MCF 10A (cell line): ENCODE data around the gene PHACTR2. TPM values are rescaled to one million over a fixed set of nuclear protein-coding genes. Genes with fewer than 3 reads are reported as not detected.

Experiments used
- BruUV-seq: library from RNA; stranded (reverse); fragments of 400-500 nt; replicated peaks from 2 replicates; lab custom pipeline; 2021; lab: Mats Ljungman, UMichigan
- CTCF ChIA-PET: fragments of 300-600 bp; sonication (Branson Sonifier 250); formaldehyde crosslinking; extraction: SDS; loops from one replicate; lab custom pipeline; 2021; ENCODE audit warnings: antibody characterized with exemption, inconsistent platforms; lab: Yijun Ruan, JAX
- POLR2A ChIA-PET: fragments of 300-600, 350-650 bp; sonication (Branson Sonifier 250); formaldehyde crosslinking; extraction: SDS; loops from one replicate; lab custom pipeline; 2020; ENCODE audit warnings: antibody characterized with exemption, inconsistent platforms; lab: Yijun Ruan, JAX
- DNase-seq: peaks from one replicate; pipeline ENCODE4 v3.0.0-alpha.2; 2018; ENCODE audit not compliant: unreplicated experiment
- H3K27ac Mint-ChIP-seq: one replicate; pipeline ENCODE4 v1.8.0; 2022; ENCODE audit warnings: mild to moderate bottlenecking, low read depth, mixed read lengths; ENCODE audit not compliant: unreplicated experiment
- H3K27me3 Mint-ChIP-seq: one replicate; pipeline ENCODE4 v1.8.0; 2022; ENCODE audit warnings: mixed read lengths; ENCODE audit not compliant: insufficient read depth, unreplicated experiment
- H3K36me3 Mint-ChIP-seq: one replicate; pipeline ENCODE4 v1.8.0; 2022; ENCODE audit warnings: mild to moderate bottlenecking, moderate library complexity, mixed read lengths; ENCODE audit not compliant: insufficient read depth, unreplicated experiment
- H3K4me1 Mint-ChIP-seq: one replicate; pipeline ENCODE4 v1.8.0; 2022; ENCODE audit warnings: mixed read lengths; ENCODE audit not compliant: insufficient read depth, unreplicated experiment
- H3K4me3 Mint-ChIP-seq: one replicate; pipeline ENCODE4 v1.8.0; 2022; ENCODE audit warnings: mild to moderate bottlenecking, moderate library complexity, mixed read lengths; ENCODE audit not compliant: unreplicated experiment
- H3K9me3 Mint-ChIP-seq: one replicate; pipeline ENCODE4 v1.8.0; 2022; ENCODE audit warnings: mixed read lengths; ENCODE audit not compliant: unreplicated experiment
- intact Hi-C: fragments of 100-400 bp; cut with micrococcal nuclease; formaldehyde crosslinking; loops from 2 replicates; pipeline ENCODE4 v1.14.1; 2022
- total RNA-seq: library from RNA; stranded (reverse); gene quantifications from 2 replicates; pipeline ENCODE4 v1.2.3, GENCODE V29; 2022
- TF ChIP-seq, protein P1 (sequence below): fragments of 200-600 bp; IDR thresholded peaks from one replicate; pipeline ENCODE4 v1.8.0; 2022; ENCODE audit warnings: antibody characterized with exemption, mild to moderate bottlenecking; ENCODE audit not compliant: unreplicated experiment

PHACTR2 gene
- total RNA-seq, 1 experiment from 2014 or later: 34.4 TPM

GRCh38 chr6:143802833-143803565, 125.2 kb downstream of the PHACTR2 start:
- no peaks in the 10 kb centered on the region for H3K27me3 Mint-ChIP-seq
- no TSS peak for BruUV-seq
- no peak for DNase-seq
- no peak overlapping the region for H3K27ac Mint-ChIP-seq
- ChIA-PET CTCF (no interaction called here), POLR2A (no interaction called here)
- H3K9me3 Mint-ChIP-seq: peaks cover 17% of the 10 kb centered on the region
- peaks cover 7% of the 10 kb centered on the region for H3K4me1 Mint-ChIP-seq
- TF ChIP-seq, protein P1, sequence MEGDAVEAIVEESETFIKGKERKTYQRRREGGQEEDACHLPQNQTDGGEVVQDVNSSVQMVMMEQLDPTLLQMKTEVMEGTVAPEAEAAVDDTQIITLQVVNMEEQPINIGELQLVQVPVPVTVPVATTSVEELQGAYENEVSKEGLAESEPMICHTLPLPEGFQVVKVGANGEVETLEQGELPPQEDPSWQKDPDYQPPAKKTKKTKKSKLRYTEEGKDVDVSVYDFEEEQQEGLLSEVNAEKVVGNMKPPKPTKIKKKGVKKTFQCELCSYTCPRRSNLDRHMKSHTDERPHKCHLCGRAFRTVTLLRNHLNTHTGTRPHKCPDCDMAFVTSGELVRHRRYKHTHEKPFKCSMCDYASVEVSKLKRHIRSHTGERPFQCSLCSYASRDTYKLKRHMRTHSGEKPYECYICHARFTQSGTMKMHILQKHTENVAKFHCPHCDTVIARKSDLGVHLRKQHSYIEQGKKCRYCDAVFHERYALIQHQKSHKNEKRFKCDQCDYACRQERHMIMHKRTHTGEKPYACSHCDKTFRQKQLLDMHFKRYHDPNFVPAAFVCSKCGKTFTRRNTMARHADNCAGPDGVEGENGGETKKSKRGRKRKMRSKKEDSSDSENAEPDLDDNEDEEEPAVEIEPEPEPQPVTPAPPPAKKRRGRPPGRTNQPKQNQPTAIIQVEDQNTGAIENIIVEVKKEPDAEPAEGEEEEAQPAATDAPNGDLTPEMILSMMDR: no peak
- intact Hi-C loops: no loop called here
- H3K36me3 Mint-ChIP-seq: peaks cover 17% of the 10 kb centered on the region
- no peak overlapping the region for H3K4me3 Mint-ChIP-seq

DNA sequence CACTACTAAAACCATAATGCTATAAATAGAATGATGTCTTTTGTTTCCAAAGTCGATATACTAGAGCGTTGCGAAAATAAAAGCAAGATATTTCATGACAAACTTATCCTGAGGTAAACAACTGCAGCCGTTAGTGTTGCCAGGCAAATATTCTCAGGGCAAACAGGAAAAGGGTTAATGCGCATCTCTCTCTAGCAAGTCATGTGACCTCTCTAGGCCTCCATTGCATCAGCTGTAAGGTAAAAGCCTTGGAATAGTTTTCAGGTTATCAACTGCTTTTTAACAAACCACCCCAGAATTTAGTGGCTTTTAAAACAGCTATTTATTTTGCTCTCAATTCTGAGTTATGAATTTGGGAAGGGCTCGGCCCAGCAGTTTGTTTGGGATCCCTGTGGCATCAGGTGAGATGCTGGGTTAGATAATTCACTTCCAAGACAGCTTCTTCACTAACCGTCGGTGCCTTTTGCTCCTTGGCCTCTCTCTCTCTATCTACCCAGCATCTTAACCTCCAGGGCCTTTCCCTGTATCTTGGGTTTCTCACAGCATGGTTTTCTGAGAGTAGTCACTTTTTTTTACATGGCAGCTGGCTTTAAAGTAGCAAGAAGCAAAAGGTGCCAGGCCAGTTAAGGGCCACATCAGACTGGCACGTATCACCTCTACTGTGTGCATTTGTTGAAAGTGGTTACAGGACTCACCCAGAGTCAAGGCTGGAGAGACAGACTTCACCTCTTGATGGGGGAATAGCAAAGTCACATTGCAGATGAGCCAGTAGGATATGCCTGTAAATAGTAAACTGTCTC, 126.2 kb downstream of the PHACTR2 start:
- no TSS peak for BruUV-seq

GRCh38 chr6:143804835-143805239, 127.1 kb downstream of the PHACTR2 start:
- intact Hi-C loops: no loop called here
- ChIA-PET CTCF (no interaction called here), POLR2A (no interaction called here)
- no TSS peak for BruUV-seq
- H3K9me3 Mint-ChIP-seq: peaks cover 7% of the 10 kb centered on the region
- H3K27me3 Mint-ChIP-seq: no peaks in the 10 kb centered on the region
- peaks cover 17% of the 10 kb centered on the region for H3K36me3 Mint-ChIP-seq
- no peak overlapping the region for H3K27ac Mint-ChIP-seq
- no peak overlapping the region for H3K4me3 Mint-ChIP-seq
- TF ChIP-seq, protein P1: no peak
- H3K4me1 Mint-ChIP-seq: peaks cover 7% of the 10 kb centered on the region
- no peak for DNase-seq

More for the DNA sequence above, 126.2 kb downstream of the PHACTR2 start:
- TF ChIP-seq, protein P1: no peak
- no peak overlapping the region for H3K4me3 Mint-ChIP-seq
- intact Hi-C loops: no loop called here
- DNase-seq: no peak
- peaks cover 17% of the 10 kb centered on the region for H3K36me3 Mint-ChIP-seq
- H3K27me3 Mint-ChIP-seq: no peaks in the 10 kb centered on the region
- H3K4me1 Mint-ChIP-seq: peaks cover 7% of the 10 kb centered on the region
- H3K27ac Mint-ChIP-seq: no peak overlapping the region
- POLR2A ChIA-PET: interaction anchor here (0.7 kb wide), 1 partner anchor 27 kb away, joined by 3 read pairs; no protein-coding TSS in a partner anchor
- H3K9me3 Mint-ChIP-seq: peaks cover 15% of the 10 kb centered on the region
- CTCF ChIA-PET: interaction anchor here (0.6 kb wide), 1 partner anchor 228 kb away, joined by 3 read pairs; no protein-coding TSS in a partner anchor
